ENCODE results near the gene IL25.

The IL25 gene

DNA sequence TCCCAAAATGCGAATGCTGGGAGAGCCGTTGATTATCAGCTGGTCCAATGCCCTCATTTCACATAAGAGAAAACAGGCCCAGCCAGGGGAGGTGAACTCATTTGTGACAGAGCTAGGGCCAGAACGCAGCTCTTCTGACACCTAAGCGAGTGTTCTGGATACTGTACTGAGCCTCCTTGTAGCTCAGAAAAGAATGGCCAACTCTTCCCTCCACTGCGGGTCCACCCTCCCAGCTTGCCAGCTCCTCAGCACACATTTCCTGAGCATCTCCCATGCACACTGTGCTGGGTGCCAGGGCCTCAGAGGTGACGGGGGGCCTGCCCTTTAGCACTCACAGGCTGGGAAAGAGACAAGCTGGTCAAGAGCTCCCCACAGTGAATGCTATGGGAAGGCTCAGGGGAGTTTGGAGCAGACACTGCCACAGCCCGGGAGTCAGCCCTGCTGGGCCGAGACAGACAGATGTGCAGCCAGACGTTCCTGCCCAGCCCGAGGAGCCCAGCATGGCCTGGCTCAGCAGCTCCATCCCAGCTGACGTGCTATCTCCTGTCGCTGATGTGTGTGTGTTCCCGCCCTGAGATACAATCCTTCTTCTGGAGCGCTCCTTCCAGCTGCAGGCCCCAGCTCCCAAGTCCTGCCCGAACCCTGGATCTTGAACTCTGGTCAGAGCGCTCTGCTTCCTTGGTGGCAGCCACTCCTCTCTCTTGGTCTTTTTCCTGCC is 7.7 kb downstream of the IL25 start:
- no peaks in the 10 kb centered on the region for H3K36me3 ChIP-seq (ENCODE audit: insufficient read depth, low read length)
- peaks cover 30% of the 10 kb centered on the region for H3K27me3 ChIP-seq (ENCODE audit: insufficient read depth, low read length, poor library complexity)
- H3K4me1 ChIP-seq (ENCODE audit: insufficient read depth, low read length): no peaks in the 10 kb centered on the region
- no peak for DNase-seq
- H3K27ac ChIP-seq (ENCODE audit: low read length): no peak overlapping the region
- H3K4me3 ChIP-seq (ENCODE audit: low read depth in 1 of 2, low read length in 2 of 2): no peak overlapping the region
- no peak overlapping the region for H3K4me2 ChIP-seq (ENCODE audit: insufficient read depth, low read length)
- no peaks in the 10 kb centered on the region for H3K9me3 ChIP-seq (ENCODE audit: insufficient read depth, low read length, severe bottlenecking)
- no peak overlapping the region for H3K9ac ChIP-seq (ENCODE audit: low read depth, low read length)
- ATAC-seq (ENCODE audit: insufficient read depth, low read depth): 0 out of 3 replicates have a peak, but pooled peaks have one; percentile 7
- no peak overlapping the region for H2AFZ ChIP-seq (ENCODE audit: low read depth, low read length)
- peaks cover 3% of the 10 kb centered on the region; the same call in 1 of the 2 replicates for H4K20me1 ChIP-seq (ENCODE audit: insufficient read depth, low read length)
- no peaks in the 10 kb centered on the region for H3K79me2 ChIP-seq (ENCODE audit: insufficient read depth, low read length)
- TF ChIP-seq EZH2 (IDR thresholded peaks at IDR 0.05; ENCODE audit: borderline replicate concordance, low read depth, low read length, severe bottlenecking): no peak
- no peak for TF ChIP-seq CTCF (IDR thresholded peaks at IDR 0.05; ENCODE audit: borderline replicate concordance, extremely low read depth, low read length, poor library complexity, severe bottlenecking)

DNA sequence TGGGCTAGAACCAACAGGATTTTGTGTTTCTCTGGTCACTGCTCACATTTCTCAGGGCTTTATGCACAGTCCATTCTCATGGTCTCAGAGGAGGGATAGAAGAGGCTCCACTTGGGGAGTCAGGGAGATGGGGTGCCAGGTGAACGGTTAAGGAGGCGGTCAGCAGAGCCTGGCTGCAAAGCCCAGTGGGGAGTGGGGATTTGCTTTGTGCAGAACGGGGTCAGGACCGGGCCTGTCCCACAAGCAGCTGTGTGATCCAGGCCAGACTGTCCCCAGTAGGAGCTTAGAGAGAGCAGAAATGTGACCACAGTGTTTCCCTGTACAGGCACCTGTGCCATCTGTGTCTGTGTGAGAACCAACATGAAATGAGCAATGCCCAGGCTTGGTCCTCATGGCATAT is 8.4 kb downstream of the IL25 start:
- Histone ChIP-seq H3K27ac (ENCODE audit: low read length) (no peak overlapping the region), H3K9me3 (ENCODE audit: insufficient read depth, low read length, severe bottlenecking) (no peaks in the 10 kb centered on the region), H2AFZ (ENCODE audit: low read depth, low read length) (no peak overlapping the region), H3K4me1 (ENCODE audit: insufficient read depth, low read length) (no peaks in the 10 kb centered on the region), H3K36me3 (ENCODE audit: insufficient read depth, low read length) (no peaks in the 10 kb centered on the region), H3K79me2 (ENCODE audit: insufficient read depth, low read length) (no peaks in the 10 kb centered on the region), H4K20me1 (ENCODE audit: insufficient read depth, low read length) (peaks cover 3% of the 10 kb centered on the region; the same call in 1 of the 2 replicates), H3K4me2 (ENCODE audit: insufficient read depth, low read length) (no peak overlapping the region), H3K27me3 (ENCODE audit: insufficient read depth, low read length, poor library complexity) (peaks cover 30% of the 10 kb centered on the region), H3K9ac (ENCODE audit: low read depth, low read length) (no peak overlapping the region), H3K4me3 (ENCODE audit: low read depth in 1 of 2, low read length in 2 of 2) (no peak overlapping the region)
- no peak for TF ChIP-seq CTCF (IDR thresholded peaks at IDR 0.05; ENCODE audit: borderline replicate concordance, extremely low read depth, low read length, poor library complexity, severe bottlenecking)
- no peak for TF ChIP-seq EZH2 (IDR thresholded peaks at IDR 0.05; ENCODE audit: borderline replicate concordance, low read depth, low read length, severe bottlenecking)
- DNase-seq (no peak), ATAC-seq (ENCODE audit: insufficient read depth, low read depth) (no peak)

- Histone ChIP-seq H3K27ac (ENCODE audit: low read length) (no peak overlapping the region), H3K9me3 (ENCODE audit: insufficient read depth, low read length, severe bottlenecking) (no peaks in the 10 kb centered on the region), H3K9ac (ENCODE audit: low read depth, low read length) (no peak overlapping the region), H3K4me3 (ENCODE audit: low read depth in 1 of 2, low read length in 2 of 2) (no peak overlapping the region), H2AFZ (ENCODE audit: low read depth, low read length) (no peak overlapping the region), H3K4me1 (ENCODE audit: insufficient read depth, low read length) (no peaks in the 10 kb centered on the region), H3K4me2 (ENCODE audit: insufficient read depth, low read length) (no peak overlapping the region), H3K79me2 (ENCODE audit: insufficient read depth, low read length) (no peaks in the 10 kb centered on the region), H4K20me1 (ENCODE audit: insufficient read depth, low read length) (peaks cover 3% of the 10 kb centered on the region; the same call in 1 of the 2 replicates), H3K36me3 (ENCODE audit: insufficient read depth, low read length) (no peaks in the 10 kb centered on the region), H3K27me3 (ENCODE audit: insufficient read depth, low read length, poor library complexity) (peaks cover 30% of the 10 kb centered on the region)
- no peak for DNase-seq
- TF ChIP-seq CTCF (IDR thresholded peaks at IDR 0.05; ENCODE audit: borderline replicate concordance, extremely low read depth, low read length, poor library complexity, severe bottlenecking): no peak
- no peak for ATAC-seq (ENCODE audit: insufficient read depth, low read depth)
Observed at GRCh38 chr14:23381871-23382270, 9.3 kb downstream of the IL25 start.
